Breast epithelium (tissue), 4 donors: ENCODE data around the gene TENM4. TPM values are rescaled to one million over a fixed set of nuclear protein-coding genes. Genes with fewer than 3 reads are reported as not detected.

Experiments
- DNase-seq, 2 donors: peaks; one replicate each; pipeline ENCODE4 v3.0.0-alpha.2; 2019; ENCODE audit warnings: low spot score in 2 of 2
- H3K27ac ChIP-seq, 2 donors: fragments of 200-600 bp; sonication (generic) in 1 of 2; one replicate each; pipeline ENCODE4 v1.5.1; 2016 to 2019; ENCODE audit warnings: mild to moderate bottlenecking in 1 of 2
- H3K27me3 ChIP-seq, 2 donors: fragments of 200-600 bp; sonication (generic) in 1 of 2; one replicate each; pipeline versions ENCODE4 v1.5.1 to v1.6.0; 2017 to 2019; ENCODE audit warnings: control low read depth in 1 of 2, mild to moderate bottlenecking in 1 of 2
- H3K36me3 ChIP-seq: fragments of 200-600 bp; one replicate; pipeline ENCODE4 v1.5.1; 2019
- H3K4me1 ChIP-seq, 2 donors: fragments of 200-600 bp; sonication (generic); one replicate each; pipeline ENCODE4 v1.5.1; 2016 to 2019; ENCODE audit warnings: control low read depth in 1 of 2
- H3K4me3 ChIP-seq, 3 donors: fragments of 200-600 bp; sonication (generic); 1 replicate in 2 of 3; 2 replicates in 1 of 3; pipeline ENCODE4 v1.5.1; 2016 to 2019; ENCODE audit warnings: mild to moderate bottlenecking in 3 of 3, moderate library complexity in 2 of 3
- H3K9me3 ChIP-seq, 2 donors: fragments of 200-600 bp; sonication (generic) in 1 of 2; one replicate each; pipeline ENCODE4 v1.5.1; 2016 to 2019; ENCODE audit warnings: control low read depth in 1 of 2
- CTCF ChIP-seq, 3 donors: fragments of 450-650 bp; IDR thresholded peaks; one replicate each; pipeline ENCODE4 v1.5.1; 2016 to 2017; ENCODE audit warnings: antibody characterized with exemption in 3 of 3, mild to moderate bottlenecking in 3 of 3, moderate library complexity in 3 of 3
- POLR2A ChIP-seq: fragments of 450-650 bp; IDR thresholded peaks from one replicate; pipeline ENCODE4 v1.6.1; 2016; ENCODE audit warnings: antibody characterized with exemption, mild to moderate bottlenecking, moderate library complexity
- POLR2AphosphoS5 ChIP-seq, 3 donors: sonication (generic); formaldehyde crosslinking; IDR thresholded peaks; one replicate each; pipeline ENCODE4 v1.6.1; 2017; ENCODE audit warnings: antibody characterized with exemption in 3 of 3
- intact Hi-C: fragments of 100-400 bp; cut with DNase I; formaldehyde crosslinking; loops from one replicate; pipeline ENCODE4 v1.15.1; 2023; ENCODE audit warnings: low total_unique reads
- total RNA-seq, 3 donors: library from RNA; depleted of rRNA; stranded (reverse); fragments of >200 nt; gene quantifications; one replicate each; pipeline ENCODE4 v1.1.0, GENCODE V29; 2016

Gene TENM4
- total RNA-seq, 3 donors from 2014 or later, result 0.29 to 7.9 (median 4.8) TPM

DNA sequence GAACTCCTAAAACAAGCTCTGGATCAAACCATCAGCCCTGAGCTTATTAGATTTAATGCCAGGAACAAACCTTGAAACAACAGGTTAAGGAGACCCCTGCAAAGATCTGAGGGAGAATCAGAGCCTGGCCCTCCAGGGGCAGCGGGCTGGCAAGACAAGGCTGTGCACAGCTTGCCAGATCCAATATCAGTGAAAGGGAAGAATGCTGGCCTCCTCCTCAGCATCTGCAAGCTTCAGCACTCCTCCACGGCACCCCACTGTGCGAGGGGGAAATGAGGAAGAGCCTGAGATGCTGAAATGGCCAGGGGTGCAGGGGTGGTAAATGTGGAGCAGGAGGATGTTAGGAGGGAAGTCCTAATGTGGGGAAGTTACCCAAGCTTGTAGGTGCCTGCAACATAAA, 167.0 kb downstream of the TENM4 start:
- no peaks in the 10 kb centered on the region for H3K36me3 ChIP-seq
- no peak overlapping the region for H3K4me3 ChIP-seq
- H3K27ac ChIP-seq, result no peak overlapping the region
- TF ChIP-seq POLR2A, result no peak
- TF ChIP-seq CTCF (IDR thresholded peaks at IDR 0.05), result no peak
- no peak for TF ChIP-seq POLR2AphosphoS5 (IDR thresholded peaks at IDR 0.05)
- DNase-seq, result no peak
- intact Hi-C loops, result no loop called here
- no peaks in the 10 kb centered on the region for H3K9me3 ChIP-seq
- H3K4me1 ChIP-seq, result no peaks in the 10 kb centered on the region
- H3K27me3 ChIP-seq, result peaks cover 0 to 3% of the 10 kb centered on the region in 2 donors

- Histone ChIP-seq H3K27me3 (peaks cover 0 to 8% of the 10 kb centered on the region in 2 donors), H3K4me1 (no peaks in the 10 kb centered on the region), H3K27ac (no peak overlapping the region), H3K36me3 (no peaks in the 10 kb centered on the region), H3K4me3 (no peak overlapping the region), H3K9me3 (no peaks in the 10 kb centered on the region)
- no peak for DNase-seq
- intact Hi-C loops, result no loop called here
- TF ChIP-seq CTCF (IDR thresholded peaks at IDR 0.05), result no peak
- no peak for TF ChIP-seq POLR2A
- no peak for TF ChIP-seq POLR2AphosphoS5 (IDR thresholded peaks at IDR 0.05)
Measured at GRCh38 chr11:79269611-79270307, 171.1 kb downstream of the TENM4 start.

DNA sequence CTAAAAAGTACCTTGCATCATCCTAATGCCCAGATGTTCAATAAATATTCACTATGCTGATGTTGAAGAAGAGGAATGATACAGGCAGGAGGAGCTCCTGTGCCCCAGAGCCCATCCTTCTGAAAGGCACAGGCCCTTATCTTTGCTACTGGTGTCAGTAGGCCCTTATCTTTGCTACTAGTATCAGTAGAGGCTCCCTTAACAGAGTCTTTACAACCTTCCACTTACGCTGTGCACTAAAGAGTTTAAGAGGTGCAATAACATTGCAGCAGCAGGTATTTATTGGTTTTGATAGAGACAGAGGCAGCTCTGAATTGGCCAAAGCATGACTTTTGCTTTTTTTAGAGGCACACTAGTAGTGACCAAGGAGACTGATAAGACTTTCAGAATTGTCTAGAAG, 174.4 kb downstream of the TENM4 start:
- Histone ChIP-seq H3K9me3 (no peaks in the 10 kb centered on the region), H3K27me3 (peaks cover 0 to 7% of the 10 kb centered on the region in 2 donors), H3K4me1 (no peaks in the 10 kb centered on the region), H3K27ac (no peak overlapping the region), H3K4me3 (no peak overlapping the region), H3K36me3 (no peaks in the 10 kb centered on the region)
- no peak for TF ChIP-seq POLR2A
- TF ChIP-seq POLR2AphosphoS5 (IDR thresholded peaks at IDR 0.05), result no peak
- TF ChIP-seq CTCF (IDR thresholded peaks at IDR 0.05), result no peak
- intact Hi-C loops, result no loop called here
- DNase-seq, result no peak

GRCh38 chr11:79265756-79266322, 175.0 kb downstream of the TENM4 start:
- DNase-seq, result no peak

DNA sequence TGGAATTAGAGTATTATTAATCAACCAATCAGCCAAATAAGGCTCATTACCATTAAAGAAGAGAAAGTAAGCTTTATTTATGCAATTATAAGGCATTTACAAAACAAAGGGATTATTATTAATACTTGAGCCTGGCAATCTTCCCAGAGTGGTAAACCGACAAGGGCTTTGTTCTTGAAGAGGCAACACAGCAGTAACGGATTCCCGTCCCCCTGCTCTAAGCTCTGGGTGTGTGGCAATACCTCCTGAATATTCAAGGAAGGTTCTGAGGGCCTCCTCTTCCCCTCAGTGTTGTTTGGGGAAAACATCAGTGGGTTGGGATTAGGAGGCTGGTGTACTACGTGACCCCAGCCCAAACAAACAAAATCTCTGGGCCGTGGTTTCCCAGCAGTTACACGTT, 176.5 kb downstream of the TENM4 start:
- H3K4me3 ChIP-seq, result no peak overlapping the region
- DNase-seq, result no peak
- intact Hi-C loops, result no loop called here
- H3K4me1 ChIP-seq, result no peaks in the 10 kb centered on the region
- no peaks in the 10 kb centered on the region for H3K9me3 ChIP-seq
- H3K27ac ChIP-seq, result no peak overlapping the region
- H3K36me3 ChIP-seq, result no peaks in the 10 kb centered on the region
- no peak for TF ChIP-seq CTCF (IDR thresholded peaks at IDR 0.05)
- TF ChIP-seq POLR2A, result no peak
- no peak for TF ChIP-seq POLR2AphosphoS5 (IDR thresholded peaks at IDR 0.05)
- peaks cover 0 to 8% of the 10 kb centered on the region in 2 donors for H3K27me3 ChIP-seq

More at GRCh38 chr11:79265756-79266322, 175.0 kb downstream of the TENM4 start:
- intact Hi-C loops, result no loop called here
- Histone ChIP-seq H3K27me3 (peaks cover 0 to 5% of the 10 kb centered on the region in 2 donors), H3K27ac (no peak overlapping the region), H3K36me3 (no peaks in the 10 kb centered on the region), H3K4me1 (no peaks in the 10 kb centered on the region), H3K9me3 (no peaks in the 10 kb centered on the region), H3K4me3 (no peak overlapping the region)
- no peak for TF ChIP-seq POLR2AphosphoS5 (IDR thresholded peaks at IDR 0.05)
